H1 (cell line): Measurements from ENCODE around the gene ZNF24. TPM values are rescaled to one million over a fixed set of nuclear protein-coding genes. Genes with fewer than 3 reads are reported as not detected.

ENCODE experiments used
- CTCF ChIA-PET: fragments of 300-600 bp; sonication (Branson Sonifier 250); formaldehyde crosslinking; loops from one replicate; lab custom pipeline; 2021; ENCODE audit not compliant: partially characterized antibody; lab: Charles Lee
- POLR2A ChIA-PET: fragments of 300-600 bp; sonication (Branson Sonifier 250); formaldehyde crosslinking; loops from one replicate; lab custom pipeline; 2021; ENCODE audit warnings: inconsistent platforms; ENCODE audit not compliant: partially characterized antibody; lab: Charles Lee
- DNase-seq, 2 experiments: peaks; one replicate each; pipeline versions ENCODE4 v3.0.0 to v3.0.0-alpha.2; 2010 to 2022; ENCODE audit warnings: low spot score in 2 of 2, low read depth in 1 of 2, mixed read lengths in 1 of 2
- FAIRE-seq: peaks from 2 replicates; lab custom pipeline; 2011; peaks lifted over from hg19 to GRCh38; lab: Jason Lieb, UNC
- H2AFZ ChIP-seq: 2 replicates; pipeline ENCODE4 v1.8.1; 2012; ENCODE audit warnings: low read length, inconsistent platforms
- H2AK5ac ChIP-seq: 2 replicates; pipeline ENCODE4 v1.6.1; 2013; ENCODE audit warnings: low read depth, low read length
- H2BK120ac ChIP-seq: replicated peaks from 2 replicates; pipeline ENCODE3; 2013; ENCODE audit warnings: low read depth, low read length, inconsistent platforms
- H2BK12ac ChIP-seq: 2 replicates; pipeline ENCODE4 v1.6.1; 2013; ENCODE audit warnings: low read depth, low read length
- H2BK15ac ChIP-seq: 2 replicates; pipeline ENCODE4 v1.6.1; 2013; ENCODE audit warnings: low read length
- H2BK20ac ChIP-seq: 2 replicates; pipeline ENCODE4 v1.6.1; 2013; ENCODE audit warnings: low read length
- H2BK5ac ChIP-seq: 2 replicates; pipeline ENCODE4 v1.6.1; 2013; ENCODE audit warnings: low read depth, low read length
- H3K14ac ChIP-seq: 2 replicates; pipeline ENCODE4 v1.6.1; 2013; ENCODE audit warnings: inconsistent platforms; ENCODE audit not compliant: insufficient read length
- H3K18ac ChIP-seq: 2 replicates; pipeline ENCODE4 v1.6.1; 2013; ENCODE audit warnings: low read length; ENCODE audit errors: extremely low read depth
- H3K23ac ChIP-seq: 2 replicates; pipeline ENCODE4 v1.6.1; 2013; ENCODE audit warnings: inconsistent platforms; ENCODE audit not compliant: insufficient read length
- H3K23me2 ChIP-seq: 2 replicates; pipeline ENCODE4 v1.6.1; 2013; ENCODE audit warnings: low read depth, low read length
- H3K27ac ChIP-seq: 2 replicates; pipeline ENCODE4 v1.6.1; 2011; ENCODE audit warnings: low read depth, low read length, inconsistent platforms
- H3K27me3 ChIP-seq, 4 experiments: replicated peaks in 1 of 4; 1 replicate in 1 of 4; 2 replicates in 3 of 4; pipeline versions ENCODE4 v1.6.1 to v1.8.1; 2011 to 2013; ENCODE audit warnings: low read length in 3 of 4, mild to moderate bottlenecking in 3 of 4, inconsistent platforms in 2 of 4, mixed read lengths in 2 of 4, moderate library complexity in 1 of 4; ENCODE audit not compliant: control insufficient read depth in 3 of 4, insufficient read depth in 3 of 4; ENCODE audit errors: extremely low read depth in 1 of 4
- H3K36me3 ChIP-seq, 4 experiments: 2 replicates each; pipeline versions ENCODE4 v1.6.1 to v1.8.1; 2011 to 2013; ENCODE audit warnings: mild to moderate bottlenecking in 4 of 4, low read length in 3 of 4, moderate library complexity in 2 of 4, control low read depth in 1 of 4, inconsistent platforms in 1 of 4; ENCODE audit not compliant: insufficient read depth in 4 of 4, control insufficient read depth in 2 of 4
- H3K4ac ChIP-seq: replicated peaks from 2 replicates; pipeline ENCODE3; 2013; ENCODE audit warnings: low read length, low read depth, mixed read lengths, inconsistent platforms; ENCODE audit not compliant: insufficient read length
- H3K4me1 ChIP-seq, 4 experiments: replicated peaks in 1 of 4; 1 replicate in 1 of 4; 2 replicates in 3 of 4; pipeline versions ENCODE4 v1.6.1 to v1.8.1; 2011 to 2013; ENCODE audit warnings: low read length in 3 of 4, inconsistent platforms in 2 of 4, mixed read lengths in 1 of 4; ENCODE audit not compliant: insufficient read depth in 4 of 4, control insufficient read depth in 3 of 4
- H3K4me2 ChIP-seq, 2 experiments: 2 replicates each; pipeline versions ENCODE4 v1.6.1 to v1.8.1; 2011 to 2013; ENCODE audit warnings: low read depth in 2 of 2, low read length in 2 of 2, control low read depth in 1 of 2, inconsistent platforms in 1 of 2, mild to moderate bottlenecking in 1 of 2; ENCODE audit not compliant: insufficient read depth in 1 of 2
- H3K4me3 ChIP-seq, 4 experiments: fragments of 200-600, 300-600 bp in 1 of 4; sonication (generic), shearing (Covaris generic), sonication (Bioruptor Twin) in 1 of 4; 2 replicates each; pipeline versions ENCODE4 v1.5.1 to v1.8.1; 2011 to 2016; ENCODE audit warnings: low read length in 4 of 4, low read depth in 3 of 4, control low read depth in 2 of 4, inconsistent platforms in 2 of 4, mild to moderate bottlenecking in 2 of 4, mixed read lengths in 1 of 4, moderate library complexity in 1 of 4; ENCODE audit not compliant: insufficient read depth in 2 of 4; ENCODE audit errors: extremely low read depth in 1 of 4
- H3K56ac ChIP-seq: replicated peaks from 2 replicates; pipeline ENCODE3; 2013; ENCODE audit warnings: low read depth, mild to moderate bottlenecking, mixed read lengths, low read length, inconsistent platforms; ENCODE audit not compliant: insufficient read length
- H3K79me1 ChIP-seq: 2 replicates; pipeline ENCODE4 v1.6.1; 2013; ENCODE audit warnings: low read depth, low read length, control low read depth
- H3K79me2 ChIP-seq, 2 experiments: 2 replicates each; pipeline versions ENCODE4 v1.6.1 to v1.8.1; 2012 to 2013; ENCODE audit warnings: low read length in 2 of 2, mild to moderate bottlenecking in 2 of 2, inconsistent platforms in 1 of 2; ENCODE audit not compliant: insufficient read depth in 2 of 2, control insufficient read depth in 1 of 2
- H3K9ac ChIP-seq, 4 experiments: replicated peaks in 1 of 4; 1 replicate in 1 of 4; 2 replicates in 3 of 4; pipeline versions ENCODE4 v1.6.1 to v1.8.1; 2011 to 2013; ENCODE audit warnings: low read depth in 3 of 4, low read length in 3 of 4, control low read depth in 2 of 4, mild to moderate bottlenecking in 2 of 4, moderate library complexity in 2 of 4, inconsistent platforms in 1 of 4; ENCODE audit errors: extremely low read depth in 1 of 4
- H3K9me3 ChIP-seq, 2 experiments: 2 replicates each; pipeline versions ENCODE4 v1.6.1 to v1.8.1; 2012 to 2013; ENCODE audit warnings: mild to moderate bottlenecking in 2 of 2, moderate library complexity in 2 of 2, control low read depth in 1 of 2, inconsistent platforms in 1 of 2, low read depth in 1 of 2, low read length in 1 of 2, mixed read lengths in 1 of 2; ENCODE audit not compliant: insufficient read depth in 2 of 2
- H4K20me1 ChIP-seq, 2 experiments: replicated peaks in 1 of 2; 2 replicates each; pipeline versions ENCODE3 to v1.8.1; 2011 to 2013; ENCODE audit warnings: inconsistent platforms in 2 of 2, low read length in 2 of 2, mild to moderate bottlenecking in 1 of 2; ENCODE audit not compliant: insufficient read depth in 2 of 2, control insufficient read depth in 1 of 2
- H4K5ac ChIP-seq: 2 replicates; pipeline ENCODE4 v1.6.1; 2013; ENCODE audit warnings: low read length, low read depth, mixed read lengths, inconsistent platforms; ENCODE audit not compliant: insufficient read length
- H4K8ac ChIP-seq: 2 replicates; pipeline ENCODE4 v1.8.0; 2013; ENCODE audit warnings: mild to moderate bottlenecking, moderate library complexity, low read length, inconsistent platforms; ENCODE audit not compliant: insufficient read depth; ENCODE audit errors: extremely low read depth
- H4K91ac ChIP-seq: replicated peaks from 2 replicates; pipeline ENCODE3; 2013; ENCODE audit warnings: low read length, mixed read lengths, inconsistent platforms; ENCODE audit not compliant: insufficient read length
- CBX5 ChIP-seq: fragments of 300-800, 300-1000 bp; sonication (generic); IDR thresholded peaks from 2 replicates; pipeline ENCODE4 v1.7.1; 2016; ENCODE audit warnings: antibody characterized with exemption, low read length, low read depth
- CREB1 ChIP-seq: IDR thresholded peaks from 2 replicates; pipeline ENCODE4 v1.6.1; 2012; ENCODE audit warnings: inconsistent platforms
- EP300 ChIP-seq, 2 experiments: IDR thresholded peaks; 1 replicate in 1 of 2; 2 replicates in 1 of 2; pipeline ENCODE4 v1.6.1; 2011 to 2012; ENCODE audit warnings: low read depth in 2 of 2, low read length in 2 of 2, mild to moderate bottlenecking in 2 of 2, borderline replicate concordance in 1 of 2, inconsistent platforms in 1 of 2, moderate library complexity in 1 of 2
- KDM4A ChIP-seq: IDR thresholded peaks from one replicate; pipeline ENCODE4 v1.7.1; 2012; ENCODE audit warnings: low read depth, mild to moderate bottlenecking, moderate library complexity, low read length, inconsistent platforms; ENCODE audit not compliant: severe bottlenecking
- NRF1 ChIP-seq: IDR thresholded peaks from 2 replicates; pipeline ENCODE4 v1.6.1; 2011; ENCODE audit warnings: mild to moderate bottlenecking, low read depth, low read length, improper control_type of control experiment
- PHF8 ChIP-seq: fragments of 200-600 bp; sonication (generic); conservative IDR thresholded peaks from 2 replicates; pipeline ENCODE4 v1.7.1; 2012; ENCODE audit warnings: low read depth, mild to moderate bottlenecking, inconsistent platforms, low read length, moderate library complexity
- RAD21 ChIP-seq, 2 experiments: IDR thresholded peaks in 1 of 2; conservative IDR thresholded peaks in 1 of 2; 2 replicates each; pipeline ENCODE4 v1.6.1; 2011; ENCODE audit warnings: low read depth in 2 of 2, low read length in 2 of 2, improper control_type of control experiment in 1 of 2, inconsistent platforms in 1 of 2, mild to moderate bottlenecking in 1 of 2, moderate library complexity in 1 of 2
- SP1 ChIP-seq: IDR thresholded peaks from 2 replicates; pipeline ENCODE4 v1.6.1; 2011; ENCODE audit warnings: low read depth, low read length
- SP4 ChIP-seq: IDR thresholded peaks from 2 replicates; pipeline ENCODE4 v1.6.1; 2012; ENCODE audit warnings: low read length, inconsistent platforms
- TAF1 ChIP-seq: IDR thresholded peaks from 2 replicates; pipeline ENCODE4 v1.6.1; 2011; ENCODE audit warnings: mild to moderate bottlenecking, low read depth, low read length
- TCF12 ChIP-seq: IDR thresholded peaks from 2 replicates; pipeline ENCODE4 v1.6.1; 2011; ENCODE audit warnings: low read depth, mild to moderate bottlenecking, low read length
- TEAD4 ChIP-seq: IDR thresholded peaks from 2 replicates; pipeline ENCODE4 v1.6.1; 2012; ENCODE audit warnings: low read depth, low read length, inconsistent platforms, mixed read lengths
- YY1 ChIP-seq: IDR thresholded peaks from 2 replicates; pipeline ENCODE4 v1.6.1; 2011; ENCODE audit warnings: low read depth, mild to moderate bottlenecking, low read length
- WGBS, 2 experiments: shearing (Covaris generic) in 1 of 2; methylation state at CpG; one replicate each; pipeline versions ENCODE4 v1.1.6 to v1.1.7; 2013 to 2015; ENCODE audit warnings: low lambda C conversion rate in 2 of 2, mixed read lengths in 2 of 2, inconsistent platforms in 1 of 2, low coverage in 1 of 2, missing lambda C conversion rate in 1 of 2; ENCODE audit not compliant: insufficient replicate concordance in 2 of 2, insufficient coverage in 1 of 2, insufficient read length in 1 of 2; ENCODE audit errors: extremely low coverage in 1 of 2, missing lambda C conversion rate in 1 of 2; 5-methylcytosine and 5-hydroxymethylcytosine counted together
- polyA plus RNA-seq, 7 experiments: library from polyadenylated mRNA; depleted of rRNA in 3 of 7; stranded (reverse) in 5 of 7; unstranded in 2 of 7; fragments of >200 nt in 5 of 7; fragments of 200-250 nt in 2 of 7; gene quantifications; 1 replicate in 5 of 7; 2 replicates in 1 of 7; 4 replicates in 1 of 7; pipeline versions ENCODE4 v1.2.1 to v1.2.3, GENCODE V29; 2011 to 2013; ENCODE audit warnings: missing spikeins in 2 of 7, mixed read lengths in 2 of 7
- total RNA-seq: library from RNA; stranded (reverse); fragmentation: NEBNext Ultra II Directional; extraction: Animal tissue kit (Norgen Biotek cat#: 25700); gene quantifications from 2 replicates; pipeline ENCODE4 v1.2.1, GENCODE V29; 2021

ZNF24 gene
- total and polyA plus RNA-seq, 2 of the 8 experiments (the other 6 are each of a cell fraction or from before 2014, with no cell fraction given) = 12.5 to 56.9 TPM

GRCh38 chr18:35355140-35355618 is 11.0 kb upstream of the ZNF24 start:
- no peak overlapping the region for H3K56ac ChIP-seq
- peaks cover 0 to 4% (median 2%) of the 10 kb centered on the region in 4 experiments; a peak in 2 of 7 replicates for H3K4me1 ChIP-seq
- H3K9ac ChIP-seq = no peak overlapping the region
- peak overlapping the region; percentile 93 for H2AFZ ChIP-seq
- peak; percentile 62 to 66 for DNase-seq
- no peak overlapping the region; a peak in 1 of 8 replicates for H3K4me3 ChIP-seq
- no peak overlapping the region for H3K27ac ChIP-seq
- H3K79me2 ChIP-seq = no peaks in the 10 kb centered on the region
- H3K18ac ChIP-seq = no peak overlapping the region
- ChIA-PET POLR2A (interaction anchor here (0.5 to 2.4 kb wide), 5 partner anchors 8 to 329 kb away, joined by 3 to 14 read pairs (median 3); partner anchors contain the start of gene ZNF24), CTCF (interaction anchor here (0.6 to 2.6 kb wide), 15 partner anchors 9 to 175 kb away, joined by 3 to 18 read pairs (median 3); partner anchors contain the start of gene ZNF24)
- no peak overlapping the region for H4K5ac ChIP-seq
- H3K4ac ChIP-seq = no peak overlapping the region
- no peaks in the 10 kb centered on the region for H3K36me3 ChIP-seq
- peaks cover 22 to 23% of the 10 kb centered on the region in 2 experiments for H3K9me3 ChIP-seq
- H3K23ac ChIP-seq = no peak overlapping the region
- H2BK120ac ChIP-seq = no peak overlapping the region
- no peaks in the 10 kb centered on the region for H3K79me1 ChIP-seq
- no peak overlapping the region for H4K91ac ChIP-seq
- no peak overlapping the region for H2BK15ac ChIP-seq
- no peak overlapping the region for H4K8ac ChIP-seq
- H4K20me1 ChIP-seq = no peaks in the 10 kb centered on the region
- 30% methylated on average over 4 of the region's 4 CpGs; no CpG with 5 or more reads in 1 of the 2 experiments for WGBS, 2 experiments
- H3K23me2 ChIP-seq = no peaks in the 10 kb centered on the region
- H3K4me2 ChIP-seq = no peak overlapping the region
- H2BK12ac ChIP-seq = no peak overlapping the region
- H3K27me3 ChIP-seq = no peaks in the 10 kb centered on the region
- H2BK20ac ChIP-seq = no peak overlapping the region
- FAIRE-seq = peak; percentile 94
- H2BK5ac ChIP-seq = no peak overlapping the region
- no peak overlapping the region for H2AK5ac ChIP-seq
- no peak overlapping the region for H3K14ac ChIP-seq
- TF ChIP-seq CREB1 (peak; percentile 57), YY1 (0 out of 2 replicates have a peak, but pooled peaks have one; percentile 24), SP1 (no peak), NRF1 (peak; percentile 36; the same call in 1 of the 2 replicates), EP300 (IDR thresholded peaks at IDR 0.05; ENCODE audit: borderline replicate concordance in 1 of 2, low read depth in 2 of 2, low read length in 2 of 2) (no peak), TCF12 (no peak), TEAD4 (no peak), KDM4A (no peak), PHF8 (no peak), SP4 (no peak), CBX5 (no peak), RAD21 (IDR thresholded peaks at IDR 0.05 in 1 of 2, conservative IDR thresholded peaks at IDR 0.05 in 1 of 2; ENCODE audit: low read depth in 2 of 2, low read length in 2 of 2) (peak; percentile 59 to 73), TAF1 (peak; percentile 38; the same call in 1 of the 2 replicates)
